Breast epithelium (tissue), 3 donors: ENCODE data around the gene MYBPC2.

Source experiments
- POLR2A ChIP-seq: fragments of 450-650 bp; IDR thresholded peaks from one replicate; pipeline ENCODE4 v1.6.1; 2016; ENCODE audit warnings: antibody characterized with exemption, mild to moderate bottlenecking, moderate library complexity
- POLR2AphosphoS5 ChIP-seq, 3 donors: sonication (generic); formaldehyde crosslinking; IDR thresholded peaks; one replicate each; pipeline ENCODE4 v1.6.1; 2017; ENCODE audit warnings: antibody characterized with exemption in 3 of 3
- TF ChIP-seq, protein P1 (sequence below), 3 donors: fragments of 450-650 bp; IDR thresholded peaks; one replicate each; pipeline ENCODE4 v1.5.1; 2016 to 2017; ENCODE audit warnings: antibody characterized with exemption in 3 of 3, mild to moderate bottlenecking in 3 of 3, moderate library complexity in 3 of 3

GRCh38 chr19:50514346-50515167 lies 81.9 kb downstream of the MYBPC2 start:
- no peak for TF ChIP-seq POLR2AphosphoS5 (IDR thresholded peaks at IDR 0.05)
- TF ChIP-seq, protein P1, sequence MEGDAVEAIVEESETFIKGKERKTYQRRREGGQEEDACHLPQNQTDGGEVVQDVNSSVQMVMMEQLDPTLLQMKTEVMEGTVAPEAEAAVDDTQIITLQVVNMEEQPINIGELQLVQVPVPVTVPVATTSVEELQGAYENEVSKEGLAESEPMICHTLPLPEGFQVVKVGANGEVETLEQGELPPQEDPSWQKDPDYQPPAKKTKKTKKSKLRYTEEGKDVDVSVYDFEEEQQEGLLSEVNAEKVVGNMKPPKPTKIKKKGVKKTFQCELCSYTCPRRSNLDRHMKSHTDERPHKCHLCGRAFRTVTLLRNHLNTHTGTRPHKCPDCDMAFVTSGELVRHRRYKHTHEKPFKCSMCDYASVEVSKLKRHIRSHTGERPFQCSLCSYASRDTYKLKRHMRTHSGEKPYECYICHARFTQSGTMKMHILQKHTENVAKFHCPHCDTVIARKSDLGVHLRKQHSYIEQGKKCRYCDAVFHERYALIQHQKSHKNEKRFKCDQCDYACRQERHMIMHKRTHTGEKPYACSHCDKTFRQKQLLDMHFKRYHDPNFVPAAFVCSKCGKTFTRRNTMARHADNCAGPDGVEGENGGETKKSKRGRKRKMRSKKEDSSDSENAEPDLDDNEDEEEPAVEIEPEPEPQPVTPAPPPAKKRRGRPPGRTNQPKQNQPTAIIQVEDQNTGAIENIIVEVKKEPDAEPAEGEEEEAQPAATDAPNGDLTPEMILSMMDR (IDR thresholded peaks at IDR 0.05) = no peak
- no peak for TF ChIP-seq POLR2A
